Breast epithelium (tissue), 3 donors: Measurements from ENCODE around the gene CDX1.

ENCODE experiments used
- POLR2A ChIP-seq: fragments of 450-650 bp; IDR thresholded peaks from one replicate; pipeline ENCODE4 v1.6.1; 2016; ENCODE audit warnings: antibody characterized with exemption, mild to moderate bottlenecking, moderate library complexity
- POLR2AphosphoS5 ChIP-seq, 3 donors: sonication (generic); formaldehyde crosslinking; IDR thresholded peaks; one replicate each; pipeline ENCODE4 v1.6.1; 2017; ENCODE audit warnings: antibody characterized with exemption in 3 of 3
- TF ChIP-seq, protein P1 (sequence below), 3 donors: fragments of 450-650 bp; IDR thresholded peaks; one replicate each; pipeline ENCODE4 v1.5.1; 2016 to 2017; ENCODE audit warnings: antibody characterized with exemption in 3 of 3, mild to moderate bottlenecking in 3 of 3, moderate library complexity in 3 of 3

DNA sequence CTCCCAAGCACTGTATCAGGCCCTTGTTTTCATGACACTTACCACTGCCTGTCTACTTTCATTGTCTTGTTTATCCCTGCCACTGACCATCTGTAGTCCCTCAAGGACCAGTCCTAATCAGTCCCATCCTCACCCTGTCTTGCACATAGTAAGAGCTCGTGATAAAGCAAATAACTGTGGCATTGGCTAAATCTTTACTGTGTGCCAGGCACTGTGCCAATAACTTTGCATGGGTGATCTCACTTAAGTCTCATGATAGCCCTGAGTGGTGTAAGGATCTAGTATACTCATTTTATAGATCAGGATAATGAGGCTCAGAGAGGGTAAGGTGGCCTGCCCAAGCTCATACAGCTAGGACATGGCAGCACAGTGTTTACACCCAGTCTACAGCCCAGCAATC, 5.6 kb downstream of the CDX1 start:
- TF ChIP-seq, protein P1, sequence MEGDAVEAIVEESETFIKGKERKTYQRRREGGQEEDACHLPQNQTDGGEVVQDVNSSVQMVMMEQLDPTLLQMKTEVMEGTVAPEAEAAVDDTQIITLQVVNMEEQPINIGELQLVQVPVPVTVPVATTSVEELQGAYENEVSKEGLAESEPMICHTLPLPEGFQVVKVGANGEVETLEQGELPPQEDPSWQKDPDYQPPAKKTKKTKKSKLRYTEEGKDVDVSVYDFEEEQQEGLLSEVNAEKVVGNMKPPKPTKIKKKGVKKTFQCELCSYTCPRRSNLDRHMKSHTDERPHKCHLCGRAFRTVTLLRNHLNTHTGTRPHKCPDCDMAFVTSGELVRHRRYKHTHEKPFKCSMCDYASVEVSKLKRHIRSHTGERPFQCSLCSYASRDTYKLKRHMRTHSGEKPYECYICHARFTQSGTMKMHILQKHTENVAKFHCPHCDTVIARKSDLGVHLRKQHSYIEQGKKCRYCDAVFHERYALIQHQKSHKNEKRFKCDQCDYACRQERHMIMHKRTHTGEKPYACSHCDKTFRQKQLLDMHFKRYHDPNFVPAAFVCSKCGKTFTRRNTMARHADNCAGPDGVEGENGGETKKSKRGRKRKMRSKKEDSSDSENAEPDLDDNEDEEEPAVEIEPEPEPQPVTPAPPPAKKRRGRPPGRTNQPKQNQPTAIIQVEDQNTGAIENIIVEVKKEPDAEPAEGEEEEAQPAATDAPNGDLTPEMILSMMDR (IDR thresholded peaks at IDR 0.05): no peak
- TF ChIP-seq POLR2AphosphoS5 (IDR thresholded peaks at IDR 0.05) (no peak), POLR2A (no peak)
